GM12878 (cell line): ENCODE results near the gene EXD3. TPM values are rescaled to one million over a fixed set of nuclear protein-coding genes. Genes with fewer than 3 reads are reported as not detected.

Experiments used
- BCL11A ChIP-seq: IDR thresholded peaks from 2 replicates; pipeline ENCODE4 v1.6.1; 2011; ENCODE audit warnings: low read depth, low read length
- CHD2 ChIP-seq: IDR thresholded peaks from 2 replicates; pipeline ENCODE4 v1.6.1; 2011; ENCODE audit warnings: low read depth, low read length, improper control_type of control experiment, borderline replicate concordance
- FOXM1 ChIP-seq: IDR thresholded peaks from 2 replicates; pipeline ENCODE4 v1.6.1; 2012; ENCODE audit warnings: low read depth, mild to moderate bottlenecking, inconsistent platforms, low read length, moderate library complexity
- IKZF1 ChIP-seq: fragments of 450-650 bp; conservative IDR thresholded peaks from 2 replicates; pipeline ENCODE4 v1.6.1; 2017; ENCODE audit warnings: antibody characterized with exemption, mild to moderate bottlenecking
- NFXL1 ChIP-seq: fragments of 450-650 bp; IDR thresholded peaks from 2 replicates; pipeline ENCODE4 v1.6.1; 2017; ENCODE audit warnings: antibody characterized with exemption, mild to moderate bottlenecking, borderline replicate concordance
- PAX5 ChIP-seq: IDR thresholded peaks from 2 replicates; pipeline ENCODE4 v1.6.1; 2011; ENCODE audit warnings: low read depth, low read length, borderline replicate concordance
- PML ChIP-seq: IDR thresholded peaks from 2 replicates; pipeline ENCODE4 v1.6.1; 2012; ENCODE audit warnings: low read length, inconsistent platforms
- RB1 ChIP-seq: fragments of 450-650 bp; formaldehyde crosslinking; IDR thresholded peaks from 2 replicates; pipeline ENCODE4 v1.6.1; 2017; ENCODE audit warnings: mild to moderate bottlenecking, borderline replicate concordance
- SIN3A ChIP-seq: IDR thresholded peaks from 2 replicates; pipeline ENCODE4 v1.6.1; 2012; ENCODE audit warnings: low read depth, low read length, improper control_type of control experiment
- SREBF1 ChIP-seq: IDR thresholded peaks from 2 replicates; pipeline ENCODE4 v1.6.1; 2012; ENCODE audit warnings: mild to moderate bottlenecking, low read length
- YBX1 ChIP-seq: fragments of 450-650 bp; IDR thresholded peaks from 2 replicates; pipeline ENCODE4 v1.6.1; 2016; ENCODE audit warnings: antibody characterized with exemption
- YY1 ChIP-seq: IDR thresholded peaks from 2 replicates; pipeline ENCODE4 v1.6.1; 2011; ENCODE audit warnings: low read depth, mild to moderate bottlenecking, low read length
- polyA plus RNA-seq, 11 experiments: library from polyadenylated mRNA; depleted of rRNA in 4 of 11; unstranded in 6 of 11; stranded (reverse) in 5 of 11; fragments of >200 nt; fragmentation: Nextera tagmentation in 4 of 11; fragmentation: Illumina TruSeq in 1 of 11; extraction: Ambion mirVana in 4 of 11; extraction: Trizol in 1 of 11; gene quantifications; 1 replicate in 1 of 11; 2 replicates in 10 of 11; pipeline versions ENCODE4 v1.2.1 to v1.2.3, GENCODE V29; 2011 to 2016; ENCODE audit warnings: inconsistent platforms in 2 of 11, missing spikeins in 2 of 11, low read depth in 1 of 11
- total RNA-seq, 4 experiments: library from RNA; depleted of rRNA in 3 of 4; stranded (reverse); fragments of >200 nt in 3 of 4; fragmentation: Illumina TruSeq in 1 of 4; extraction: Trizol in 1 of 4; gene quantifications; 2 replicates each; pipeline versions ENCODE4 v1.2.1 to v1.2.3, GENCODE V29; 2013 to 2021
- TF ChIP-seq, protein P1 (sequence below): fragments of 450-650 bp; IDR thresholded peaks from 2 replicates; pipeline ENCODE4 v1.6.1; 2017; ENCODE audit warnings: mild to moderate bottlenecking, low read depth, inconsistent platforms; ENCODE audit not compliant: poor library complexity, severe bottlenecking
- TF ChIP-seq, protein P2 (sequence below): IDR thresholded peaks from 2 replicates; pipeline ENCODE4 v1.6.1; 2012; ENCODE audit warnings: low read length, inconsistent platforms
- TF ChIP-seq, protein P3 (sequence below): IDR thresholded peaks from 2 replicates; pipeline ENCODE4 v1.6.1; 2011; ENCODE audit warnings: borderline replicate concordance, low read depth, mild to moderate bottlenecking, moderate library complexity, low read length; ENCODE audit not compliant: insufficient read depth, poor library complexity, severe bottlenecking
- TF ChIP-seq, protein P4 (sequence below): fragments of 450-650 bp; IDR thresholded peaks from 2 replicates; pipeline ENCODE4 v1.6.1; 2017; ENCODE audit warnings: mild to moderate bottlenecking
- TF ChIP-seq, protein P5 (sequence below): fragments of 450-650 bp; IDR thresholded peaks from 2 replicates; pipeline ENCODE4 v1.6.1; 2016; ENCODE audit warnings: mild to moderate bottlenecking
- TF ChIP-seq, protein P6 (sequence below): fragments of 150-350 bp; IDR thresholded peaks from 2 replicates; pipeline ENCODE4 v1.6.1; 2014; ENCODE audit warnings: mild to moderate bottlenecking, low read depth, low read length
- TF ChIP-seq, protein P7 (sequence below): fragments of 450-650 bp; IDR thresholded peaks from 2 replicates; pipeline ENCODE4 v1.6.1; 2014; ENCODE audit warnings: mild to moderate bottlenecking

EXD3 gene
- total and polyA plus RNA-seq, 10 of the 15 experiments (the other 5 are each of a cell fraction or from before 2014, with no cell fraction given) = 0.21 to 7.1 (median 3.6) TPM

DNA sequence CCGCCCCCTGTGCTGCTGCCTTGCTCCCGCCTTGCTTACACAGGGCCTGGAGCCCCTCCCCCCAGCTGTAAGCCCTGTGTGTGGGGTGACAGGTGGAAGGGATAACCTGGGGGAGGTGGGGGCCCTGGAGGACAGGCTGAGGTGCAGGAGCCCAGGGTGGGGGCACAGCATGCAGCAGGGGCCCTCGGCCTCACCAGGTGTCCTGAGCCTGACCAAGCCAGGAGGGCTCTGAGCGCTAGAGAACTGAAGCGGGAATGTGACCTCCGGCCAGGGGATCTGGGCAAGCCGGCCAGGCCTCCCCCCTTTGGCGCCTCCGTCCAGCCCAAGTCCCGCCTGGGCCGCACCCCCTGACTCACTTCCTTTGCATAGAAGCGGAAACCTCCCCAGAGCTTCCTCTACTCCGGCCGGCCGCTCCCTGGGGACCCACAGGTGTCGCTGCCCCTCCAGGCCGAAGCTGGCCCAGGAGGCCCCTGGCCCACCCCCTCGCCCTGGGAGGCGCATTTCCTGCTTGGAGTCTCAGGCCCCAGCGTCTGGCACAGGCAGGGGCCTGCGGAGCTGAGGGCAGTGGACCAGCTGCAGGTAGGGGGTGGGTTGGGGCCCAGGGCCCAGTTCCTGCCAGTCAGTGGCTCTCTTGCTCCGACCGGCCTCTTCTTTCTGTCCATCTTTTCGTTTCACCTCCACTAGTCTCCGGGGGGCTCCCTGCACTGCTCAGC lies 145.5 kb downstream of the EXD3 start, which contains the start of gene TOR4A (continued):
- TF ChIP-seq, protein P1, sequence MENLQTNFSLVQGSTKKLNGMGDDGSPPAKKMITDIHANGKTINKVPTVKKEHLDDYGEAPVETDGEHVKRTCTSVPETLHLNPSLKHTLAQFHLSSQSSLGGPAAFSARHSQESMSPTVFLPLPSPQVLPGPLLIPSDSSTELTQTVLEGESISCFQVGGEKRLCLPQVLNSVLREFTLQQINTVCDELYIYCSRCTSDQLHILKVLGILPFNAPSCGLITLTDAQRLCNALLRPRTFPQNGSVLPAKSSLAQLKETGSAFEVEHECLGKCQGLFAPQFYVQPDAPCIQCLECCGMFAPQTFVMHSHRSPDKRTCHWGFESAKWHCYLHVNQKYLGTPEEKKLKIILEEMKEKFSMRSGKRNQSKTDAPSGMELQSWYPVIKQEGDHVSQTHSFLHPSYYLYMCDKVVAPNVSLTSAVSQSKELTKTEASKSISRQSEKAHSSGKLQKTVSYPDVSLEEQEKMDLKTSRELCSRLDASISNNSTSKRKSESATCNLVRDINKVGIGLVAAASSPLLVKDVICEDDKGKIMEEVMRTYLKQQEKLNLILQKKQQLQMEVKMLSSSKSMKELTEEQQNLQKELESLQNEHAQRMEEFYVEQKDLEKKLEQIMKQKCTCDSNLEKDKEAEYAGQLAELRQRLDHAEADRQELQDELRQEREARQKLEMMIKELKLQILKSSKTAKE = no peak
- TF ChIP-seq, protein P2, sequence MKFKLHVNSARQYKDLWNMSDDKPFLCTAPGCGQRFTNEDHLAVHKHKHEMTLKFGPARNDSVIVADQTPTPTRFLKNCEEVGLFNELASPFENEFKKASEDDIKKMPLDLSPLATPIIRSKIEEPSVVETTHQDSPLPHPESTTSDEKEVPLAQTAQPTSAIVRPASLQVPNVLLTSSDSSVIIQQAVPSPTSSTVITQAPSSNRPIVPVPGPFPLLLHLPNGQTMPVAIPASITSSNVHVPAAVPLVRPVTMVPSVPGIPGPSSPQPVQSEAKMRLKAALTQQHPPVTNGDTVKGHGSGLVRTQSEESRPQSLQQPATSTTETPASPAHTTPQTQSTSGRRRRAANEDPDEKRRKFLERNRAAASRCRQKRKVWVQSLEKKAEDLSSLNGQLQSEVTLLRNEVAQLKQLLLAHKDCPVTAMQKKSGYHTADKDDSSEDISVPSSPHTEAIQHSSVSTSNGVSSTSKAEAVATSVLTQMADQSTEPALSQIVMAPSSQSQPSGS = no peak
- TF ChIP-seq, protein P3, sequence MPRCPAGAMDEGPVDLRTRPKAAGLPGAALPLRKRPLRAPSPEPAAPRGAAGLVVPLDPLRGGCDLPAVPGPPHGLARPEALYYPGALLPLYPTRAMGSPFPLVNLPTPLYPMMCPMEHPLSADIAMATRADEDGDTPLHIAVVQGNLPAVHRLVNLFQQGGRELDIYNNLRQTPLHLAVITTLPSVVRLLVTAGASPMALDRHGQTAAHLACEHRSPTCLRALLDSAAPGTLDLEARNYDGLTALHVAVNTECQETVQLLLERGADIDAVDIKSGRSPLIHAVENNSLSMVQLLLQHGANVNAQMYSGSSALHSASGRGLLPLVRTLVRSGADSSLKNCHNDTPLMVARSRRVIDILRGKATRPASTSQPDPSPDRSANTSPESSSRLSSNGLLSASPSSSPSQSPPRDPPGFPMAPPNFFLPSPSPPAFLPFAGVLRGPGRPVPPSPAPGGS = no peak
- TF ChIP-seq SREBF1 (no peak), IKZF1 (peak; percentile 84), BCL11A (no peak; the same call in 1 of the 2 replicates), CHD2 (no peak; the same call in 1 of the 2 replicates), PML (no peak), RB1 (0 out of 2 replicates have a peak, but pooled peaks have one; percentile 52), YY1 (no peak), FOXM1 (no peak), YBX1 (no peak), PAX5 (no peak), NFXL1 (no peak), SIN3A (peak; percentile 67; the same call in 1 of the 2 replicates)
- TF ChIP-seq, protein P4, sequence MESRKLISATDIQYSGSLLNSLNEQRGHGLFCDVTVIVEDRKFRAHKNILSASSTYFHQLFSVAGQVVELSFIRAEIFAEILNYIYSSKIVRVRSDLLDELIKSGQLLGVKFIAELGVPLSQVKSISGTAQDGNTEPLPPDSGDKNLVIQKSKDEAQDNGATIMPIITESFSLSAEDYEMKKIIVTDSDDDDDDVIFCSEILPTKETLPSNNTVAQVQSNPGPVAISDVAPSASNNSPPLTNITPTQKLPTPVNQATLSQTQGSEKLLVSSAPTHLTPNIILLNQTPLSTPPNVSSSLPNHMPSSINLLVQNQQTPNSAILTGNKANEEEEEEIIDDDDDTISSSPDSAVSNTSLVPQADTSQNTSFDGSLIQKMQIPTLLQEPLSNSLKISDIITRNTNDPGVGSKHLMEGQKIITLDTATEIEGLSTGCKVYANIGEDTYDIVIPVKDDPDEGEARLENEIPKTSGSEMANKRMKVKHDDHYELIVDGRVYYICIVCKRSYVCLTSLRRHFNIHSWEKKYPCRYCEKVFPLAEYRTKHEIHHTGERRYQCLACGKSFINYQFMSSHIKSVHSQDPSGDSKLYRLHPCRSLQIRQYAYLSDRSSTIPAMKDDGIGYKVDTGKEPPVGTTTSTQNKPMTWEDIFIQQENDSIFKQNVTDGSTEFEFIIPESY = no peak
- TF ChIP-seq, protein P5, sequence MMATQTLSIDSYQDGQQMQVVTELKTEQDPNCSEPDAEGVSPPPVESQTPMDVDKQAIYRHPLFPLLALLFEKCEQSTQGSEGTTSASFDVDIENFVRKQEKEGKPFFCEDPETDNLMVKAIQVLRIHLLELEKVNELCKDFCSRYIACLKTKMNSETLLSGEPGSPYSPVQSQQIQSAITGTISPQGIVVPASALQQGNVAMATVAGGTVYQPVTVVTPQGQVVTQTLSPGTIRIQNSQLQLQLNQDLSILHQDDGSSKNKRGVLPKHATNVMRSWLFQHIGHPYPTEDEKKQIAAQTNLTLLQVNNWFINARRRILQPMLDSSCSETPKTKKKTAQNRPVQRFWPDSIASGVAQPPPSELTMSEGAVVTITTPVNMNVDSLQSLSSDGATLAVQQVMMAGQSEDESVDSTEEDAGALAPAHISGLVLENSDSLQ = peak; percentile 26; the same call in 1 of the 2 replicates
- TF ChIP-seq, protein P6, sequence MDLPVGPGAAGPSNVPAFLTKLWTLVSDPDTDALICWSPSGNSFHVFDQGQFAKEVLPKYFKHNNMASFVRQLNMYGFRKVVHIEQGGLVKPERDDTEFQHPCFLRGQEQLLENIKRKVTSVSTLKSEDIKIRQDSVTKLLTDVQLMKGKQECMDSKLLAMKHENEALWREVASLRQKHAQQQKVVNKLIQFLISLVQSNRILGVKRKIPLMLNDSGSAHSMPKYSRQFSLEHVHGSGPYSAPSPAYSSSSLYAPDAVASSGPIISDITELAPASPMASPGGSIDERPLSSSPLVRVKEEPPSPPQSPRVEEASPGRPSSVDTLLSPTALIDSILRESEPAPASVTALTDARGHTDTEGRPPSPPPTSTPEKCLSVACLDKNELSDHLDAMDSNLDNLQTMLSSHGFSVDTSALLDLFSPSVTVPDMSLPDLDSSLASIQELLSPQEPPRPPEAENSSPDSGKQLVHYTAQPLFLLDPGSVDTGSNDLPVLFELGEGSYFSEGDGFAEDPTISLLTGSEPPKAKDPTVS = no peak
- TF ChIP-seq, protein P7, sequence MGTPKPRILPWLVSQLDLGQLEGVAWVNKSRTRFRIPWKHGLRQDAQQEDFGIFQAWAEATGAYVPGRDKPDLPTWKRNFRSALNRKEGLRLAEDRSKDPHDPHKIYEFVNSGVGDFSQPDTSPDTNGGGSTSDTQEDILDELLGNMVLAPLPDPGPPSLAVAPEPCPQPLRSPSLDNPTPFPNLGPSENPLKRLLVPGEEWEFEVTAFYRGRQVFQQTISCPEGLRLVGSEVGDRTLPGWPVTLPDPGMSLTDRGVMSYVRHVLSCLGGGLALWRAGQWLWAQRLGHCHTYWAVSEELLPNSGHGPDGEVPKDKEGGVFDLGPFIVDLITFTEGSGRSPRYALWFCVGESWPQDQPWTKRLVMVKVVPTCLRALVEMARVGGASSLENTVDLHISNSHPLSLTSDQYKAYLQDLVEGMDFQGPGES = no peak
- TF ChIP-seq, all 136 proteins: peak for 23
